Body of pancreas (tissue), 4 donors: Measurements from ENCODE around the gene PLOD1.

Experiments used
- CTCF ChIP-seq, 7 experiments: fragments of 450-650 bp in 4 of 7; fragments of 200-600 bp in 3 of 7; sonication (generic) in 3 of 7; IDR thresholded peaks; one replicate each; pipeline ENCODE4 v1.5.1; 2016 to 2019; ENCODE audit warnings: antibody characterized with exemption in 7 of 7
- POLR2A ChIP-seq, 3 donors: fragments of 450-650 bp; IDR thresholded peaks; one replicate each; pipeline ENCODE4 v1.6.1; 2016; ENCODE audit warnings: antibody characterized with exemption in 3 of 3, mild to moderate bottlenecking in 2 of 3

GRCh38 chr1:11979028-11979850 is 44.7 kb downstream of the PLOD1 start:
- TF ChIP-seq CTCF (IDR thresholded peaks at IDR 0.05) (no peak), POLR2A (IDR thresholded peaks at IDR 0.05) (no peak)
